ENCODE data around the gene INHBB.

GRCh38 chr2:120331903-120332302 lies 14.0 kb upstream of the INHBB start:
- TF ChIP-seq CTCF (IDR thresholded peaks at IDR 0.05; ENCODE audit: insufficient read depth, low read length, poor library complexity, severe bottlenecking) (no peak), EZH2phosphoT487 (conservative IDR thresholded peaks at IDR 0.05; ENCODE audit: low read length) (no peak)

All from SU-DHL-6 (cell line).